SK-N-SH (cell line): ENCODE data around the gene ROPN1L. TPM values are rescaled to one million over a fixed set of nuclear protein-coding genes. Genes with fewer than 3 reads are reported as not detected.

ENCODE experiments used
- CTCF ChIA-PET: fragments of 300-600, 350-600 bp; formaldehyde crosslinking; extraction: SDS; loops from one replicate; lab custom pipeline; 2021; lab: Yijun Ruan, JAX
- POLR2A ChIA-PET: fragments of 350-600 bp; sonication (Branson Sonifier 250); formaldehyde crosslinking; extraction: SDS; loops from one replicate; lab custom pipeline; 2020; ENCODE audit warnings: antibody characterized with exemption, inconsistent platforms; lab: Yijun Ruan, JAX
- DNase-seq: peaks from one replicate; pipeline ENCODE4 v3.0.0; 2012
- H2AFZ ChIP-seq: fragments of 200-600 bp; sonication (generic); 2 replicates; pipeline ENCODE4 v1.8.1; 2016; ENCODE audit warnings: antibody characterized with exemption, mild to moderate bottlenecking, low read depth
- H3F3A ChIP-seq: fragments of 200-600 bp; sonication (generic); replicated peaks from 2 replicates; pipeline ENCODE3; 2016; ENCODE audit warnings: antibody characterized with exemption, mild to moderate bottlenecking; ENCODE audit not compliant: insufficient read depth
- H3K27ac ChIP-seq, 2 experiments: fragments of 200-500 bp in 1 of 2; fragments of 200-600 bp in 1 of 2; sonication (Bioruptor generic) in 1 of 2; sonication (generic), shearing (Covaris generic) in 1 of 2; 2 replicates each; pipeline versions ENCODE4 v1.5.1 to v1.6.1; 2014 to 2016; ENCODE audit warnings: low read depth in 2 of 2, inconsistent platforms in 1 of 2, low read length in 1 of 2, mild to moderate bottlenecking in 1 of 2, mixed read lengths in 1 of 2
- H3K27me3 ChIP-seq: fragments of 200-600 bp; sonication (generic), shearing (Covaris generic); 2 replicates; pipeline ENCODE4 v1.6.1; 2016; ENCODE audit warnings: mixed run types; ENCODE audit not compliant: insufficient read depth
- H3K36me3 ChIP-seq, 2 experiments: fragments of 200-500 bp in 1 of 2; fragments of 200-600 bp in 1 of 2; sonication (Bioruptor generic) in 1 of 2; sonication (generic) in 1 of 2; replicated peaks in 1 of 2; 2 replicates each; pipeline versions ENCODE3 to v1.5.1; 2014 to 2016; ENCODE audit warnings: low read length in 1 of 2, mild to moderate bottlenecking in 1 of 2; ENCODE audit not compliant: insufficient read depth in 2 of 2, control insufficient read depth in 1 of 2
- H3K4me1 ChIP-seq, 2 experiments: fragments of 200-500 bp in 1 of 2; fragments of 200-600 bp in 1 of 2; sonication (Bioruptor generic) in 1 of 2; sonication (generic), shearing (Covaris generic) in 1 of 2; 2 replicates each; pipeline versions ENCODE4 v1.5.1 to v1.6.1; 2014 to 2016; ENCODE audit warnings: low read depth in 1 of 2, low read length in 1 of 2, mixed run types in 1 of 2; ENCODE audit not compliant: insufficient read depth in 2 of 2, control insufficient read depth in 1 of 2
- H3K4me2 ChIP-seq: fragments of 200-600 bp; sonication (generic), shearing (Covaris generic); 2 replicates; pipeline ENCODE4 v1.6.1; 2017; ENCODE audit warnings: mixed run types
- H3K4me3 ChIP-seq, 2 experiments: fragments of 200-500 bp in 1 of 2; fragments of 200-600 bp in 1 of 2; sonication (Bioruptor generic) in 1 of 2; sonication (generic), shearing (Covaris generic) in 1 of 2; 2 replicates each; pipeline versions ENCODE4 v1.5.1 to v1.8.1; 2014 to 2016; ENCODE audit warnings: low read depth in 2 of 2, inconsistent platforms in 1 of 2, low read length in 1 of 2, mild to moderate bottlenecking in 1 of 2, mixed read lengths in 1 of 2, moderate library complexity in 1 of 2
- H3K79me2 ChIP-seq: fragments of 200-600 bp; sonication (generic); 2 replicates; pipeline ENCODE4 v1.8.1; 2017; ENCODE audit warnings: mild to moderate bottlenecking; ENCODE audit not compliant: insufficient read depth
- H3K9ac ChIP-seq: fragments of 200-600 bp; sonication (generic); 2 replicates; pipeline ENCODE4 v1.6.1; 2017; ENCODE audit warnings: mixed run types
- H3K9me2 ChIP-seq: fragments of 200-600 bp; sonication (generic); 2 replicates; pipeline ENCODE4 v1.6.1; 2017; ENCODE audit warnings: mixed run types
- H3K9me3 ChIP-seq: fragments of 200-600 bp; sonication (generic); 2 replicates; pipeline ENCODE4 v1.6.1; 2017; ENCODE audit warnings: mixed run types, mild to moderate bottlenecking, moderate library complexity
- H4K20me1 ChIP-seq: fragments of 200-600 bp; sonication (generic); 2 replicates; pipeline ENCODE4 v1.6.1; 2017; ENCODE audit warnings: mild to moderate bottlenecking, mixed run types; ENCODE audit not compliant: insufficient read depth
- ELF1 ChIP-seq: IDR thresholded peaks from 2 replicates; pipeline ENCODE4 v1.4.0; 2012
- EZH2phosphoT487 ChIP-seq: fragments of 200-600 bp; sonication (generic); IDR thresholded peaks from 2 replicates; pipeline ENCODE4 v1.6.1; 2017; ENCODE audit warnings: low read depth, mixed run types, mild to moderate bottlenecking, antibody characterized with exemption, moderate library complexity, borderline replicate concordance
- FOXM1 ChIP-seq: IDR thresholded peaks from 2 replicates; pipeline ENCODE4 v1.4.0; 2012; ENCODE audit warnings: low read depth, mild to moderate bottlenecking
- GATA2 ChIP-seq: sonication (generic); formaldehyde crosslinking; IDR thresholded peaks from 2 replicates; pipeline ENCODE4 v1.5.0; 2020; ENCODE audit warnings: mild to moderate bottlenecking, missing genetic modification reagents
- NRF1 ChIP-seq: IDR thresholded peaks from 2 replicates; pipeline ENCODE4 v1.6.1; 2012; ENCODE audit warnings: low read depth, mild to moderate bottlenecking, low read length
- PBX3 ChIP-seq: IDR thresholded peaks from 2 replicates; pipeline ENCODE4; 2012
- POLR2AphosphoS5 ChIP-seq: IDR thresholded peaks from 2 replicates; pipeline ENCODE4 v1.6.1; 2012; ENCODE audit warnings: low read depth, low read length
- RAD21 ChIP-seq: IDR thresholded peaks from 2 replicates; pipeline ENCODE4 v1.6.1; 2012; ENCODE audit warnings: mild to moderate bottlenecking, low read length
- RCOR1 ChIP-seq: fragments of 150-350 bp; IDR thresholded peaks from 2 replicates; pipeline ENCODE4 v1.6.1; 2017; ENCODE audit warnings: antibody characterized with exemption, low read length
- RFX5 ChIP-seq: IDR thresholded peaks from 2 replicates; pipeline ENCODE4 v1.6.1; 2012; ENCODE audit warnings: mild to moderate bottlenecking, improper control_type of control experiment, low read length
- SMC3 ChIP-seq: IDR thresholded peaks from 2 replicates; pipeline ENCODE4 v1.6.1; 2012; ENCODE audit warnings: low read depth, low read length, improper control_type of control experiment
- TCF12 ChIP-seq: IDR thresholded peaks from 2 replicates; pipeline ENCODE4 v1.4.0; 2012
- YY1 ChIP-seq: IDR thresholded peaks from 2 replicates; pipeline ENCODE4 v1.4.0; 2012; ENCODE audit warnings: low read depth, mild to moderate bottlenecking
- ZBTB33 ChIP-seq: IDR thresholded peaks from 2 replicates; pipeline ENCODE4 v1.4.0; 2012; ENCODE audit warnings: low read depth, borderline replicate concordance
- WGBS: methylation state at CpG from one replicate; pipeline ENCODE4 v1.1.6; 2017; ENCODE audit warnings: low lambda C conversion rate; 5-methylcytosine and 5-hydroxymethylcytosine counted together
- polyA plus RNA-seq, 3 experiments: library from polyadenylated mRNA; depleted of rRNA; stranded (reverse); fragments of >200 nt; gene quantifications; 2 replicates each; pipeline ENCODE4 v1.2.3, GENCODE V29; 2012
- TF ChIP-seq, protein P1 (sequence below): fragments of 150-350 bp; IDR thresholded peaks from 2 replicates; pipeline ENCODE4 v1.6.1; 2017; ENCODE audit warnings: antibody characterized with exemption, low read length, low read depth, borderline replicate concordance
- TF ChIP-seq, protein P2 (sequence below): IDR thresholded peaks from 2 replicates; pipeline ENCODE4 v1.4.0; 2012; ENCODE audit warnings: low read depth
- TF ChIP-seq, protein P3 (sequence below): IDR thresholded peaks from 2 replicates; pipeline ENCODE4 v1.6.1; 2012; ENCODE audit warnings: mild to moderate bottlenecking, low read depth, low read length, moderate library complexity

Gene ROPN1L
- polyA plus RNA-seq, 1 of the 3 experiments (the other 2 are of a cell fraction) = 0.31 TPM

DNA sequence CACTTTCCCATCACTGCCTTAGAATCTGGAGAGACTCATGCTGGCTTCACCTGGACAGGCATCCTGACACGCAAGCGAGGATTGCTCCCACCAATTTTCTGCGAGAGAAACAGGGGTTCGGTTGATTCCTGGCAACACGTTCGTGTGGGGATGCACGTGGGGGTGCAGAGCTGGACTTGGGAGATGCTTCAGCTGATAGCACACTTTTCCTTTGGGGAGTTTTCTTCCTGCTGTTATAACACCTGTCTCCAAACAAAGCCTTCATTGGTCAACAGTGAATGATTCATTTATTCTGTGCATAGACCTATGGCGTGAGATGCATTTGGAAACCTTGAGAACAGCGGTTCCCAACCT, 50.0 kb downstream of the ROPN1L start:
- H3K4me2 ChIP-seq = no peak overlapping the region
- DNase-seq = no peak
- no peaks in the 10 kb centered on the region for H3K79me2 ChIP-seq
- H3K9me2 ChIP-seq = no peaks in the 10 kb centered on the region
- H3K9ac ChIP-seq = no peak overlapping the region
- H3K27me3 ChIP-seq = no peaks in the 10 kb centered on the region
- 90% methylated on average over 6 of the region's 9 CpGs for WGBS
- H3K27ac ChIP-seq = no peak overlapping the region
- H3F3A ChIP-seq = no peaks in the 10 kb centered on the region
- H3K4me3 ChIP-seq = no peak overlapping the region
- H2AFZ ChIP-seq = no peak overlapping the region
- no peaks in the 10 kb centered on the region for H3K9me3 ChIP-seq
- H4K20me1 ChIP-seq = no peaks in the 10 kb centered on the region
- TF ChIP-seq YY1 (no peak), RAD21 (no peak), RCOR1 (no peak), POLR2AphosphoS5 (no peak), EZH2phosphoT487 (no peak), GATA2 (CRISPR knock-in tag) (no peak), ZBTB33 (no peak), NRF1 (no peak), RFX5 (no peak), TCF12 (no peak), FOXM1 (no peak), ELF1 (no peak), PBX3 (no peak), SMC3 (no peak)
- TF ChIP-seq, protein P1, sequence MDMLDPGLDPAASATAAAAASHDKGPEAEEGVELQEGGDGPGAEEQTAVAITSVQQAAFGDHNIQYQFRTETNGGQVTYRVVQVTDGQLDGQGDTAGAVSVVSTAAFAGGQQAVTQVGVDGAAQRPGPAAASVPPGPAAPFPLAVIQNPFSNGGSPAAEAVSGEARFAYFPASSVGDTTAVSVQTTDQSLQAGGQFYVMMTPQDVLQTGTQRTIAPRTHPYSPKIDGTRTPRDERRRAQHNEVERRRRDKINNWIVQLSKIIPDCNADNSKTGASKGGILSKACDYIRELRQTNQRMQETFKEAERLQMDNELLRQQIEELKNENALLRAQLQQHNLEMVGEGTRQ = no peak
- TF ChIP-seq, protein P2, sequence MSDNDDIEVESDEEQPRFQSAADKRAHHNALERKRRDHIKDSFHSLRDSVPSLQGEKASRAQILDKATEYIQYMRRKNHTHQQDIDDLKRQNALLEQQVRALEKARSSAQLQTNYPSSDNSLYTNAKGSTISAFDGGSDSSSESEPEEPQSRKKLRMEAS = no peak
- TF ChIP-seq, protein P3, sequence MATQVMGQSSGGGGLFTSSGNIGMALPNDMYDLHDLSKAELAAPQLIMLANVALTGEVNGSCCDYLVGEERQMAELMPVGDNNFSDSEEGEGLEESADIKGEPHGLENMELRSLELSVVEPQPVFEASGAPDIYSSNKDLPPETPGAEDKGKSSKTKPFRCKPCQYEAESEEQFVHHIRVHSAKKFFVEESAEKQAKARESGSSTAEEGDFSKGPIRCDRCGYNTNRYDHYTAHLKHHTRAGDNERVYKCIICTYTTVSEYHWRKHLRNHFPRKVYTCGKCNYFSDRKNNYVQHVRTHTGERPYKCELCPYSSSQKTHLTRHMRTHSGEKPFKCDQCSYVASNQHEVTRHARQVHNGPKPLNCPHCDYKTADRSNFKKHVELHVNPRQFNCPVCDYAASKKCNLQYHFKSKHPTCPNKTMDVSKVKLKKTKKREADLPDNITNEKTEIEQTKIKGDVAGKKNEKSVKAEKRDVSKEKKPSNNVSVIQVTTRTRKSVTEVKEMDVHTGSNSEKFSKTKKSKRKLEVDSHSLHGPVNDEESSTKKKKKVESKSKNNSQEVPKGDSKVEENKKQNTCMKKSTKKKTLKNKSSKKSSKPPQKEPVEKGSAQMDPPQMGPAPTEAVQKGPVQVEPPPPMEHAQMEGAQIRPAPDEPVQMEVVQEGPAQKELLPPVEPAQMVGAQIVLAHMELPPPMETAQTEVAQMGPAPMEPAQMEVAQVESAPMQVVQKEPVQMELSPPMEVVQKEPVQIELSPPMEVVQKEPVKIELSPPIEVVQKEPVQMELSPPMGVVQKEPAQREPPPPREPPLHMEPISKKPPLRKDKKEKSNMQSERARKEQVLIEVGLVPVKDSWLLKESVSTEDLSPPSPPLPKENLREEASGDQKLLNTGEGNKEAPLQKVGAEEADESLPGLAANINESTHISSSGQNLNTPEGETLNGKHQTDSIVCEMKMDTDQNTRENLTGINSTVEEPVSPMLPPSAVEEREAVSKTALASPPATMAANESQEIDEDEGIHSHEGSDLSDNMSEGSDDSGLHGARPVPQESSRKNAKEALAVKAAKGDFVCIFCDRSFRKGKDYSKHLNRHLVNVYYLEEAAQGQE = no peak
- TF ChIP-seq, all 33 proteins: peak for 0
- Histone ChIP-seq H3K4me1 (no peaks in the 10 kb centered on the region), H3K36me3 (no peaks in the 10 kb centered on the region)
- POLR2A ChIA-PET = no interaction called here
- CTCF ChIA-PET = interaction anchor here (1.1 kb wide), 1 partner anchor 136 kb away, joined by 3 read pairs; no protein-coding TSS in a partner anchor
